CD14-positive monocyte (primary cell): ENCODE data around the gene PSMC5. TPM values are rescaled to one million over a fixed set of nuclear protein-coding genes. Genes with fewer than 3 reads are reported as not detected.

Experiments
- DNase-seq, 3 donors: peaks; one replicate each; pipeline ENCODE4 v3.0.0-alpha.2; 2011 to 2022
- H2AFZ ChIP-seq: 2 replicates; pipeline ENCODE4 v1.6.0; 2012; ENCODE audit warnings: mild to moderate bottlenecking, low read depth, low read length, inconsistent platforms; ENCODE audit not compliant: insufficient read depth, poor library complexity, severe bottlenecking
- H3K27ac ChIP-seq, 2 donors: 1 replicate in 1 of 2; 2 replicates in 1 of 2; pipeline ENCODE4 v1.5.1; 2012 to 2013; ENCODE audit warnings: low read length in 2 of 2, control low read depth in 1 of 2, inconsistent platforms in 1 of 2, low read depth in 1 of 2, mild to moderate bottlenecking in 1 of 2
- H3K27me3 ChIP-seq, 2 donors: one replicate each; pipeline versions ENCODE4 v1.6.0 to v1.6.1; 2011 to 2013; ENCODE audit warnings: low read length in 2 of 2; ENCODE audit not compliant: control insufficient read depth in 2 of 2, insufficient read depth in 2 of 2
- H3K36me3 ChIP-seq, 2 donors: replicated peaks in 1 of 2; 1 replicate in 1 of 2; 2 replicates in 1 of 2; pipeline versions ENCODE4 v1.5.1 to v1.6.1; 2012 to 2013; ENCODE audit warnings: low read length in 2 of 2, control low read depth in 1 of 2, inconsistent platforms in 1 of 2, mild to moderate bottlenecking in 1 of 2; ENCODE audit not compliant: insufficient read depth in 2 of 2, control insufficient read depth in 1 of 2
- H3K4me1 ChIP-seq, 2 donors: 1 replicate in 1 of 2; 2 replicates in 1 of 2; pipeline versions ENCODE4 v1.5.1 to v1.6.1; 2012 to 2013; ENCODE audit warnings: low read length in 2 of 2, control low read depth in 1 of 2, inconsistent platforms in 1 of 2, mild to moderate bottlenecking in 1 of 2, moderate library complexity in 1 of 2; ENCODE audit not compliant: insufficient read depth in 2 of 2, control insufficient read depth in 1 of 2
- H3K4me2 ChIP-seq: replicated peaks from 2 replicates; pipeline ENCODE3; 2012; ENCODE audit warnings: low read length, moderate library complexity, mild to moderate bottlenecking; ENCODE audit not compliant: poor library complexity, severe bottlenecking; ENCODE audit errors: extremely low read depth
- H3K4me3 ChIP-seq, 3 experiments: fragments of 200-600 bp in 1 of 3; sonication (generic) in 1 of 3; replicated peaks in 1 of 3; 1 replicate in 2 of 3; 2 replicates in 1 of 3; pipeline ENCODE4 v1.5.1; 2011 to 2013; ENCODE audit warnings: low read length in 3 of 3, mild to moderate bottlenecking in 3 of 3, control low read depth in 2 of 3, low read depth in 2 of 3, inconsistent platforms in 1 of 3, moderate library complexity in 1 of 3
- H3K79me2 ChIP-seq: 2 replicates; pipeline ENCODE4 v1.6.0; 2012; ENCODE audit warnings: mild to moderate bottlenecking, control low read depth, inconsistent platforms, low read length, moderate library complexity; ENCODE audit not compliant: insufficient read depth
- H3K9ac ChIP-seq: 2 replicates; pipeline ENCODE4 v1.6.0; 2017; ENCODE audit warnings: low read length, mild to moderate bottlenecking; ENCODE audit not compliant: insufficient read depth, poor library complexity, severe bottlenecking
- H3K9me3 ChIP-seq, 2 donors: replicated peaks in 1 of 2; 1 replicate in 1 of 2; 2 replicates in 1 of 2; pipeline versions ENCODE4 v1.5.1 to v1.6.1; 2012 to 2013; ENCODE audit warnings: low read length in 2 of 2, control low read depth in 1 of 2; ENCODE audit not compliant: control insufficient read depth in 1 of 2, insufficient read depth in 1 of 2
- H4K20me1 ChIP-seq: 2 replicates; pipeline ENCODE4 v1.6.0; 2012; ENCODE audit warnings: mild to moderate bottlenecking, low read length, control low read depth, moderate library complexity; ENCODE audit not compliant: insufficient read depth
- H3K27ac Mint-ChIP-seq, 7 donors: one replicate each; pipeline ENCODE4 v1.8.0; 2020; ENCODE audit warnings: mild to moderate bottlenecking in 7 of 7, mixed read lengths in 7 of 7, moderate library complexity in 6 of 7, inconsistent platforms in 2 of 7
- H3K27me3 Mint-ChIP-seq, 3 donors: one replicate each; pipeline ENCODE4 v1.8.0; 2021 to 2022; ENCODE audit warnings: low read depth in 3 of 3, mild to moderate bottlenecking in 3 of 3, mixed read lengths in 3 of 3, moderate library complexity in 3 of 3, inconsistent platforms in 1 of 3
- H3K36me3 Mint-ChIP-seq, 2 donors: one replicate each; pipeline ENCODE4 v1.8.0; 2020; ENCODE audit warnings: mixed read lengths in 2 of 2, inconsistent platforms in 1 of 2, mild to moderate bottlenecking in 1 of 2
- H3K4me1 Mint-ChIP-seq: one replicate; pipeline ENCODE4 v1.8.0; 2020; ENCODE audit warnings: mild to moderate bottlenecking, mixed read lengths
- H3K4me3 Mint-ChIP-seq, 2 donors: one replicate each; pipeline ENCODE4 v1.8.0; 2020; ENCODE audit warnings: mild to moderate bottlenecking in 2 of 2, mixed read lengths in 2 of 2, moderate library complexity in 1 of 2
- H3K9me3 Mint-ChIP-seq, 7 donors: one replicate each; pipeline ENCODE4 v1.8.0; 2020 to 2022; ENCODE audit warnings: mixed read lengths in 7 of 7, mild to moderate bottlenecking in 6 of 7, moderate library complexity in 6 of 7, inconsistent platforms in 2 of 7
- CTCF ChIP-seq: fragments of 200-600 bp; IDR thresholded peaks from one replicate; pipeline ENCODE4 v1.8.0; 2022; ENCODE audit warnings: antibody characterized with exemption, mild to moderate bottlenecking
- WGBS: methylation state at CpG from one replicate; pipeline ENCODE4 v1.1.5; 2013; ENCODE audit warnings: missing lambda C conversion rate; ENCODE audit not compliant: insufficient coverage; 5-methylcytosine and 5-hydroxymethylcytosine counted together
- intact Hi-C, 2 donors: fragments of 100-400 bp; cut with micrococcal nuclease; formaldehyde crosslinking; loops; one replicate each; pipeline versions ENCODE4 v1.15.0 to v1.15.1; 2023
- polyA plus RNA-seq, 3 donors: library from polyadenylated mRNA; depleted of rRNA in 1 of 3; unstranded in 2 of 3; stranded (reverse) in 1 of 3; fragments of 300-500 nt in 2 of 3; fragments of >200 nt in 1 of 3; fragmentation: Illumina TruSeq in 2 of 3; gene quantifications; 1 replicate in 2 of 3; 2 replicates in 1 of 3; pipeline ENCODE4 v1.2.3, GENCODE V29; 2012 to 2021

The PSMC5 gene
- polyA plus RNA-seq, 3 donors, result 82.8 to 97.2 (median 88.3) TPM

DNA sequence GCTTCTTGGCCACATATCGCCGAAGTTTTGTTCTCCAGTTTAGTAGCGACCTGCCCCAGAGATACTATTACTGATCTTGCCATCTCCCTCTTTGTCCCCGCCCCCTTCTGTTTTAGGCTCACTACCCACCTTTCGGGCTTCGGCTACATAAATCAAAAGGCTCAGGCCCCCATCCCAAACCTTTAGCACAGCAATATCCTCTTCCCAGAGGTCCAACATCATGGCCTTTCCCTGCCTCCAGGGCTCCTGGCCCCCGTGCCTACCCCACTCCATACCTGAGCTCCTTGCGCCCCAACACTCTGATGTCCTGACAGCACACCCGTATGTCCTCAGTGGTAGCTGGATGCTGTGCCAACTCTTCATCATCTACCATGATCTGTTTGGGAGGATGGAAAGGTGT is 2.9 kb upstream of the PSMC5 start:
- no peak for DNase-seq
- Histone ChIP-seq H3K27ac (peak overlapping the region in 1 of 2 donors; percentile 37), H3K36me3 (peaks cover 59 to 71% of the 10 kb centered on the region in 2 donors), H3K79me2 (peaks cover 52% of the 10 kb centered on the region), H3K27me3 (no peaks in the 10 kb centered on the region), H3K4me3 (no peak overlapping the region), H3K9ac (no peak overlapping the region), H3K4me1 (peaks cover 18 to 22% of the 10 kb centered on the region in 2 donors), H4K20me1 (peaks cover 41% of the 10 kb centered on the region), H3K9me3 (no peaks in the 10 kb centered on the region), H3K4me2 (no peak overlapping the region), H2AFZ (no peak overlapping the region)
- no peak for TF ChIP-seq CTCF
- intact Hi-C loops, result loop anchor here in 1 of 2 donors (5.0 kb wide), 1 partner anchor 47 kb away; no protein-coding TSS in a partner anchor
- H3K9me3 Mint-ChIP-seq, result peaks cover 0 to 1% (median 0%) of the 10 kb centered on the region in 7 donors
- H3K36me3 Mint-ChIP-seq, result peaks cover 66% of the 10 kb centered on the region in 2 donors
- no peak overlapping the region for H3K4me3 Mint-ChIP-seq
- peaks cover 30% of the 10 kb centered on the region for H3K4me1 Mint-ChIP-seq
- peak overlapping the region in 3 of 7 donors; percentile 15 to 65 (median 41) for H3K27ac Mint-ChIP-seq
- WGBS, result 87% methylated on average over 6 of the region's 9 CpGs
- H3K27me3 Mint-ChIP-seq, result peaks cover 0 to 2% (median 0%) of the 10 kb centered on the region in 3 donors

GRCh38 chr17:63826468-63827001 is 696 bp upstream of the PSMC5 start:
- Histone ChIP-seq H3K9me3 (no peaks in the 10 kb centered on the region), H4K20me1 (peaks cover 46% of the 10 kb centered on the region), H3K4me2 (peak overlapping the region; percentile 86), H3K79me2 (peaks cover 56% of the 10 kb centered on the region), H2AFZ (peak overlapping the region; percentile 91), H3K9ac (peak overlapping the region; percentile 79), H3K27me3 (no peaks in the 10 kb centered on the region), H3K4me3 (peak overlapping the region; percentile 80 to 94 (median 84)), H3K36me3 (peaks cover 61 to 71% of the 10 kb centered on the region in 2 donors), H3K4me1 (peaks cover 18 to 22% of the 10 kb centered on the region in 2 donors), H3K27ac (peak overlapping the region; percentile 76 to 95)
- Mint-ChIP-seq H3K9me3 (no peaks in the 10 kb centered on the region), H3K27me3 (peaks cover 0 to 2% (median 0%) of the 10 kb centered on the region in 3 donors), H3K36me3 (peaks cover 66 to 67% of the 10 kb centered on the region in 2 donors), H3K27ac (peak overlapping the region; percentile 97 to 100 (median 100)), H3K4me3 (peak overlapping the region; percentile 99 to 100), H3K4me1 (peaks cover 31% of the 10 kb centered on the region)
- intact Hi-C loops, result loop anchor here (2.0 to 5.0 kb wide), 3 partner anchors 14 to 129 kb away; partner anchors contain the start of gene SMARCD2 (in 1 of the 2)
- no peak for TF ChIP-seq CTCF
- WGBS, result 0% methylated on average over 21 of the region's 31 CpGs
- DNase-seq, result peak in 2 of 3 donors; percentile 7 to 12
